ENCODE data around the gene TIGD4.

The TIGD4 gene

GRCh38 chr4:152819026-152819645 is 39.6 kb upstream of the TIGD4 start:
- peaks cover 10% of the 10 kb centered on the region for H3K4me1 ChIP-seq (ENCODE audit: control insufficient read depth, low read length)
- no peaks in the 10 kb centered on the region for H3K9me2 ChIP-seq (replicated peaks; ENCODE audit: control insufficient read depth, low read length)
- no peak overlapping the region for H3K27ac ChIP-seq (ENCODE audit: low read depth, low read length)
- no peak overlapping the region for H3K4me2 ChIP-seq (ENCODE audit: low read length)
- no peaks in the 10 kb centered on the region for H3F3A ChIP-seq (ENCODE audit: control insufficient read depth, insufficient read depth)
- H3K27me3 ChIP-seq (ENCODE audit: control insufficient read depth, low read length) = no peaks in the 10 kb centered on the region
- H3K4me3 ChIP-seq (ENCODE audit: low read length) = no peak overlapping the region
- no peaks in the 10 kb centered on the region for H3K79me2 ChIP-seq (ENCODE audit: control insufficient read depth, low read length)
- H3K36me3 ChIP-seq (ENCODE audit: control insufficient read depth, low read length) = no peaks in the 10 kb centered on the region
- no peaks in the 10 kb centered on the region for H3K9me3 ChIP-seq (ENCODE audit: control insufficient read depth, insufficient read depth, low read length)
- no peak for TF ChIP-seq CTCF (IDR thresholded peaks at IDR 0.05; ENCODE audit: low read depth, low read length, poor library complexity, severe bottlenecking)
- no peak for TF ChIP-seq EZH2phosphoT487 (IDR thresholded peaks at IDR 0.05; ENCODE audit: borderline replicate concordance, low read length)
- H4K20me1 ChIP-seq (ENCODE audit: control insufficient read depth, insufficient read depth, low read depth, low read length) = no peaks in the 10 kb centered on the region

- no peaks in the 10 kb centered on the region for H3K9me2 ChIP-seq (replicated peaks; ENCODE audit: control insufficient read depth, low read length)
- peaks cover 13% of the 10 kb centered on the region for H3K4me1 ChIP-seq (ENCODE audit: control insufficient read depth, low read length)
- no peaks in the 10 kb centered on the region for H3F3A ChIP-seq (ENCODE audit: control insufficient read depth, insufficient read depth)
- H3K9me3 ChIP-seq (ENCODE audit: control insufficient read depth, insufficient read depth, low read length) = no peaks in the 10 kb centered on the region
- no peak for TF ChIP-seq CTCF (IDR thresholded peaks at IDR 0.05; ENCODE audit: low read depth, low read length, poor library complexity, severe bottlenecking)
- TF ChIP-seq EZH2phosphoT487 (IDR thresholded peaks at IDR 0.05; ENCODE audit: borderline replicate concordance, low read length) = no peak
- no peaks in the 10 kb centered on the region for H3K79me2 ChIP-seq (ENCODE audit: control insufficient read depth, low read length)
- no peak overlapping the region for H3K27ac ChIP-seq (ENCODE audit: low read depth, low read length)
- H4K20me1 ChIP-seq (ENCODE audit: control insufficient read depth, insufficient read depth, low read depth, low read length) = no peaks in the 10 kb centered on the region
- H3K36me3 ChIP-seq (ENCODE audit: control insufficient read depth, low read length) = no peaks in the 10 kb centered on the region
- H3K4me2 ChIP-seq (ENCODE audit: low read length) = no peak overlapping the region
- H3K4me3 ChIP-seq (ENCODE audit: low read length) = no peak overlapping the region
- H3K27me3 ChIP-seq (ENCODE audit: control insufficient read depth, low read length) = no peaks in the 10 kb centered on the region
Observed at GRCh38 chr4:152817331-152817730, 37.8 kb upstream of the TIGD4 start.

- Histone ChIP-seq H3K79me2 (ENCODE audit: control insufficient read depth, low read length) (no peaks in the 10 kb centered on the region), H3K27me3 (ENCODE audit: control insufficient read depth, low read length) (no peaks in the 10 kb centered on the region), H3K27ac (ENCODE audit: low read depth, low read length) (no peak overlapping the region), H3K36me3 (ENCODE audit: control insufficient read depth, low read length) (no peaks in the 10 kb centered on the region), H3K4me1 (ENCODE audit: control insufficient read depth, low read length) (peaks cover 13% of the 10 kb centered on the region), H3K4me2 (ENCODE audit: low read length) (no peak overlapping the region), H3K4me3 (ENCODE audit: low read length) (no peak overlapping the region), H3K9me2 (replicated peaks; ENCODE audit: control insufficient read depth, low read length) (no peaks in the 10 kb centered on the region), H4K20me1 (ENCODE audit: control insufficient read depth, insufficient read depth, low read depth, low read length) (no peaks in the 10 kb centered on the region), H3F3A (ENCODE audit: control insufficient read depth, insufficient read depth) (no peaks in the 10 kb centered on the region), H3K9me3 (ENCODE audit: control insufficient read depth, insufficient read depth, low read length) (no peaks in the 10 kb centered on the region)
- TF ChIP-seq CTCF (IDR thresholded peaks at IDR 0.05; ENCODE audit: low read depth, low read length, poor library complexity, severe bottlenecking) = no peak
- TF ChIP-seq EZH2phosphoT487 (IDR thresholded peaks at IDR 0.05; ENCODE audit: borderline replicate concordance, low read length) = no peak
Observed at GRCh38 chr4:152815078-152815477, 35.5 kb upstream of the TIGD4 start.
